ENCODE data around the gene KCNQ1. TPM values are rescaled to one million over a fixed set of nuclear protein-coding genes. Genes with fewer than 3 reads are reported as not detected.

Gene KCNQ1
- total and polyA plus RNA-seq, 2 of the 13 experiments (the other 11 are each of a cell fraction or from before 2014, with no cell fraction given), result 0.02 to 0.08 TPM

GRCh38 chr11:2769409-2770095 is 324.7 kb downstream of the KCNQ1 start:
- no peaks in the 10 kb centered on the region for H3K36me3 ChIP-seq (replicated peaks in 1 of 2; ENCODE audit: control insufficient read depth in 1 of 2, insufficient read depth in 2 of 2, low read length in 2 of 2)
- intact Hi-C loops (cut with micrococcal nuclease; ENCODE audit: unreplicated experiment), result no loop called here
- no peak for DNase-seq (ENCODE audit: low spot score)
- H3K27me3 ChIP-seq (ENCODE audit: control insufficient read depth in 1 of 2, insufficient read depth in 2 of 2, low read length in 2 of 2), result peaks cover 4 to 68% of the 10 kb centered on the region in 2 experiments; a peak in 4 of 5 replicates
- in situ Hi-C loops (cut with HindIII; ENCODE audit: extremely low pct_ligation_motif_present, low pct_unique_long_range_greater_than_20kb), result no loop called here
- H3K4me1 ChIP-seq (ENCODE audit: insufficient read depth, low read length), result no peaks in the 10 kb centered on the region
- ChIA-PET CTCF (ENCODE audit: low intra/inter-chr PET ratio, low total read pairs) (no interaction called here), POLR2A (no interaction called here)
- no TSS peak for BruUV-seq (replicated peaks)
- no peak for FAIRE-seq
- no peaks in the 10 kb centered on the region for H3K9me3 ChIP-seq (ENCODE audit: low read length)
- WGBS (ENCODE audit: low lambda C conversion rate), result 45% methylated on average over 10 of the region's 14 CpGs
- no peak overlapping the region for H3K27ac ChIP-seq (ENCODE audit: extremely low read length, insufficient read depth, low read length)
- no peak overlapping the region for H2AFZ ChIP-seq (ENCODE audit: low read length)
- TF ChIP-seq CEBPB (IDR thresholded peaks at IDR 0.05; ENCODE audit: borderline replicate concordance, low read depth, low read length) (no peak), RBM39 (IDR thresholded peaks at IDR 0.05; ENCODE audit: low read depth, low read length, poor library complexity, severe bottlenecking) (no peak), ZMYM2 (CRISPR knock-in tag; IDR thresholded peaks at IDR 0.05) (no peak), ZNF337 (CRISPR knock-in tag; IDR thresholded peaks at IDR 0.05; ENCODE audit: borderline replicate concordance, low read depth) (no peak), ZNF17 (CRISPR knock-in tag; IDR thresholded peaks at IDR 0.05) (no peak)
- TF ChIP-seq, protein P1, sequence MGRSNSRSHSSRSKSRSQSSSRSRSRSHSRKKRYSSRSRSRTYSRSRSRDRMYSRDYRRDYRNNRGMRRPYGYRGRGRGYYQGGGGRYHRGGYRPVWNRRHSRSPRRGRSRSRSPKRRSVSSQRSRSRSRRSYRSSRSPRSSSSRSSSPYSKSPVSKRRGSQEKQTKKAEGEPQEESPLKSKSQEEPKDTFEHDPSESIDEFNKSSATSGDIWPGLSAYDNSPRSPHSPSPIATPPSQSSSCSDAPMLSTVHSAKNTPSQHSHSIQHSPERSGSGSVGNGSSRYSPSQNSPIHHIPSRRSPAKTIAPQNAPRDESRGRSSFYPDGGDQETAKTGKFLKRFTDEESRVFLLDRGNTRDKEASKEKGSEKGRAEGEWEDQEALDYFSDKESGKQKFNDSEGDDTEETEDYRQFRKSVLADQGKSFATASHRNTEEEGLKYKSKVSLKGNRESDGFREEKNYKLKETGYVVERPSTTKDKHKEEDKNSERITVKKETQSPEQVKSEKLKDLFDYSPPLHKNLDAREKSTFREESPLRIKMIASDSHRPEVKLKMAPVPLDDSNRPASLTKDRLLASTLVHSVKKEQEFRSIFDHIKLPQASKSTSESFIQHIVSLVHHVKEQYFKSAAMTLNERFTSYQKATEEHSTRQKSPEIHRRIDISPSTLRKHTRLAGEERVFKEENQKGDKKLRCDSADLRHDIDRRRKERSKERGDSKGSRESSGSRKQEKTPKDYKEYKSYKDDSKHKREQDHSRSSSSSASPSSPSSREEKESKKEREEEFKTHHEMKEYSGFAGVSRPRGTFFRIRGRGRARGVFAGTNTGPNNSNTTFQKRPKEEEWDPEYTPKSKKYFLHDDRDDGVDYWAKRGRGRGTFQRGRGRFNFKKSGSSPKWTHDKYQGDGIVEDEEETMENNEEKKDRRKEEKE (IDR thresholded peaks at IDR 0.05), result no peak
- TF ChIP-seq, protein P2, sequence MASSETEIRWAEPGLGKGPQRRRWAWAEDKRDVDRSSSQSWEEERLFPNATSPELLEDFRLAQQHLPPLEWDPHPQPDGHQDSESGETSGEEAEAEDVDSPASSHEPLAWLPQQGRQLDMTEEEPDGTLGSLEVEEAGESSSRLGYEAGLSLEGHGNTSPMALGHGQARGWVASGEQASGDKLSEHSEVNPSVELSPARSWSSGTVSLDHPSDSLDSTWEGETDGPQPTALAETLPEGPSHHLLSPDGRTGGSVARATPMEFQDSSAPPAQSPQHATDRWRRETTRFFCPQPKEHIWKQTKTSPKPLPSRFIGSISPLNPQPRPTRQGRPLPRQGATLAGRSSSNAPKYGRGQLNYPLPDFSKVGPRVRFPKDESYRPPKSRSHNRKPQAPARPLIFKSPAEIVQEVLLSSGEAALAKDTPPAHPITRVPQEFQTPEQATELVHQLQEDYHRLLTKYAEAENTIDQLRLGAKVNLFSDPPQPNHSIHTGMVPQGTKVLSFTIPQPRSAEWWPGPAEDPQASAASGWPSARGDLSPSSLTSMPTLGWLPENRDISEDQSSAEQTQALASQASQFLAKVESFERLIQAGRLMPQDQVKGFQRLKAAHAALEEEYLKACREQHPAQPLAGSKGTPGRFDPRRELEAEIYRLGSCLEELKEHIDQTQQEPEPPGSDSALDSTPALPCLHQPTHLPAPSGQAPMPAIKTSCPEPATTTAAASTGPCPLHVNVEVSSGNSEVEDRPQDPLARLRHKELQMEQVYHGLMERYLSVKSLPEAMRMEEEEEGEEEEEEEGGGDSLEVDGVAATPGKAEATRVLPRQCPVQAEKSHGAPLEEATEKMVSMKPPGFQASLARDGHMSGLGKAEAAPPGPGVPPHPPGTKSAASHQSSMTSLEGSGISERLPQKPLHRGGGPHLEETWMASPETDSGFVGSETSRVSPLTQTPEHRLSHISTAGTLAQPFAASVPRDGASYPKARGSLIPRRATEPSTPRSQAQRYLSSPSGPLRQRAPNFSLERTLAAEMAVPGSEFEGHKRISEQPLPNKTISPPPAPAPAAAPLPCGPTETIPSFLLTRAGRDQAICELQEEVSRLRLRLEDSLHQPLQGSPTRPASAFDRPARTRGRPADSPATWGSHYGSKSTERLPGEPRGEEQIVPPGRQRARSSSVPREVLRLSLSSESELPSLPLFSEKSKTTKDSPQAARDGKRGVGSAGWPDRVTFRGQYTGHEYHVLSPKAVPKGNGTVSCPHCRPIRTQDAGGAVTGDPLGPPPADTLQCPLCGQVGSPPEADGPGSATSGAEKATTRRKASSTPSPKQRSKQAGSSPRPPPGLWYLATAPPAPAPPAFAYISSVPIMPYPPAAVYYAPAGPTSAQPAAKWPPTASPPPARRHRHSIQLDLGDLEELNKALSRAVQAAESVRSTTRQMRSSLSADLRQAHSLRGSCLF (CRISPR knock-in tag; IDR thresholded peaks at IDR 0.05; ENCODE audit: borderline replicate concordance), result no peak
- no peaks in the 10 kb centered on the region for H3K79me2 ChIP-seq (ENCODE audit: insufficient read depth, low read length)
- H3K4me2 ChIP-seq (ENCODE audit: low read depth, low read length), result no peak overlapping the region
- no peak overlapping the region for H3K4me3 ChIP-seq (replicated peaks in 1 of 3; ENCODE audit: insufficient read depth in 1 of 3, low read depth in 2 of 3, low read length in 3 of 3)
- ATAC-seq, result no peak
- H3K9ac ChIP-seq (ENCODE audit: insufficient read depth, low read depth, low read length), result no peak overlapping the region
- H4K20me1 ChIP-seq (ENCODE audit: insufficient read depth, low read length), result no peaks in the 10 kb centered on the region

Measured in HepG2 (cell line).